Pons (tissue), 1 donor: Measurements from ENCODE around the gene SOWAHA.

Experiments
- DNase-seq: peaks from one replicate; pipeline ENCODE4 v3.0.0-alpha.2; 2016; ENCODE audit warnings: low spot score

SOWAHA gene

GRCh38 chr5:132825834-132826391 lies 12.8 kb downstream of the SOWAHA start:
- DNase-seq = no peak

GRCh38 chr5:132826424-132827082 lies 13.5 kb downstream of the SOWAHA start:
- DNase-seq = no peak

- DNase-seq = no peak
Measured at GRCh38 chr5:132827943-132828673, 15.0 kb downstream of the SOWAHA start.

DNA sequence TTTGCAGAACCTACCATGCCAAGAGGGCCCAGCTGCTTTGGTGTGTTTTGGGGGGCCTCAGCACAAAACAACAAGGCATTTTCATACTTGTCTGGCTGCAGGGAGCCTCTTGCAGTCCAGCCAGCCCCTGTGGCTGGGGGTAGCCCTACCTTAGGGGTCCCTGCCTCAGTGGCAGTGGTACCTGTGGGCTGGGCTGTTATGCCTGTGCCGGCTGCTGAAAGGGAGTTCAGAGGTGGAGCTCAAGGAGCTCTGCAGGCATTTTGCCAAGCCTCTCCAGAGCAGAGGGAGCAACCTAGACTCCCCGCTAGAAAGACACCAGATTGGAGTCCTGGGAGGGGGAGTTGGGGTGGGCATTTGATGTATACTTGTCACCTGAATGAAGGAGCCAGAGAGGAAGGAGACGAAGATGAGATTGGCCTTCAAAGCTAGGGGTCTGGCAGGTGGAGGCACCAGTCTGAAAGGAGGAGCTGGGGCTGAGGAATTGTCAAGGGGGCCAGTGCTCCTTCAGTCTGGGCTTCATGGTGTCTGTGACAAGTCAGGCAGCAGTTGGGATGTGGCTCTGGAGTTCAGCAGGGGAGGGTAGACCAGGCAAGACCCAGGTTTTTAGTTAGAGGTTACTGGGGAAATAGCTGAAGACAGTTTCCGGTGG lies 15.9 kb downstream of the SOWAHA start:
- no peak for DNase-seq

DNA sequence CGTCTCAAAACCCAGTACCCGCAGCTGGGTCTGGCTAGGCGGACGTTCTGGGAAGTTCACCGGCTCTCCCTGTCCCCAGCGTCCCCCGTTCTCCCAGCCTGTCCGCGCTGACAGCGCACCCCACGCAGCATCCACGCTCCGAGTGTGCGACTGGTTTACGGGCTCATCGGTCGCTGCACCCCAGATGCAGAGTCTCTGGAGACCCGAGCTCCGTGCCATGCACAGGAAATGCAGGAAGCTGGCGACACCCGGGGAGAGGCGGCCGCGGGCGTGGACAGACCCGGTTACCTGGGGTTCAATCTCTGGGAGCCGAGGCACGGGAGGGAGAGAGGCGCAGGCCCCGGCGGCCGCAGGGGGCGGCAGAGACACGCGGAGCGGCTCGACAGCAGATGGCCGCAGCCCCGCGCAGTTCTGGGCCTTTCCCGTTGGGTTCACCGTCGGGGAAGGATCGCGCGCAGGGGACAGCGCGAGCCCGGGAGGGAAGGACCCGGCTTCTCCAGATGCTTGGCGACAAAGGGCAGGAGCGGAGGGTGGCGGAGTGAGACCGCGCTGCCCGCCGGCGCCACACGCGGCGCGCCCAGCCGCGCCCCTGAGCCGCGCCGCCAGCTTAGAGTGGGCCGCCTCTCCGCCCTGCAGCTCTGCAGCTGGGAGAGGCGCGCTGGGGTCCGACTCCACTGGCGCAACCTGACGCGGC lies 16.8 kb downstream of the SOWAHA start:
- no peak for DNase-seq

GRCh38 chr5:132830436-132831094 lies 17.5 kb downstream of the SOWAHA start, which contains the start of gene SHROOM1:
Gene SHROOM1, minus strand, starts transcription at chr5:132830647. Its CDS starts 4,507 bp downstream, at chr5:132826140.
- no peak for DNase-seq

DNA sequence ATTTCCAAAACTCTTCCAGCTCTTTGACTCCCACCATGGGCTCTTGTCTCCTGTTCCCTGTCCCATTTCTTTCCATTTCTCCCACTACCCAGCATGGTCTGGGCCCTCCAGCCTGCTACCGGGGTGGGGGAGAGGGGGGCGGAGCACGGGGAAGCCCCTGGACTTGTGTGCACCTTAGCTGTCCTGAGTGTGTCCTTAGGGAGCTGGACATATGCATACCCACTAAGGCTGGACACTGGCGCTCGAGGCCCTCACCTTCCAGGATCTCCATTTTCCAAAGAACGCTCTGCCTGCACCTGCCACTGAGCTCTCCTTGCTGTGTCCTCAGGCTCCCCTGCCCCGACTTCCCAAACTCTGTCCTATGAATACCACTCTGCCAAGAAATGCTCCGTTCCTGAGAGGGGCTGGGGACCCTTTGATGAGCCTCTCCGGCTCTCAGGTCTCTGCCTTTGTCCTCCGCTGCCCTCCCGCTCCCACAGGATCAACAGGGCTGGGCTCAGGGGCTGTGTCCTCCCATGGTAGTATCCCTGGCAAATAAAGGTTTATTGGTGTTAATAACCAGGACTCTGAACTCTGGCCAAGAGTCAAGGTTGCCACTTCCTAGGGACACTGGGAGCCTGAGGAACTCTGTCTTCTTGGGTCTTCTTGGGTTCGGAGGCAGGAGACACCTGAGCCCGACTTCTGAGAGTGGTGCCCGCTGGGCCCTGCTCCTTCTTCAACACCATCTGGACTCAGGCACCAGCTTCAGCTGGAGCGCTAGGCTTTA lies 18.2 kb downstream of the SOWAHA start:
- DNase-seq = no peak

DNA sequence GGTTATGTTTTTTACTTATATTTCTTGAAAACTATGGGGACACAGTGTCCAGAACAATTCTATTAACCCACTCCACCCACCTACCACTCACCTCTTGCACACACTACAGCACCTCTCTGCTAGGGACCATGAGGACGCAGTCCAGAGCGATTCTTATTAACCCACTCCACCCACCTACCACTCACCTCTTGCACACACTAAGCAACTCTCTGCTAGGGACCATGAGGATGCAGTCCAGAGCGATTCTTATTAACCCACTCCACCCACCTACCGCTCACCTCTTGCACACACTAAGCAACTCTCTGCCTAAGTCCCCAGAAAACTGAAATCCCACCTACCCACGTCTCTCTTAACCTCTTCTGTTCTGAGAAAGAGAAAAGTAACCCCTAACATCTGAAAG lies 19.5 kb downstream of the SOWAHA start:
- no peak for DNase-seq

DNA sequence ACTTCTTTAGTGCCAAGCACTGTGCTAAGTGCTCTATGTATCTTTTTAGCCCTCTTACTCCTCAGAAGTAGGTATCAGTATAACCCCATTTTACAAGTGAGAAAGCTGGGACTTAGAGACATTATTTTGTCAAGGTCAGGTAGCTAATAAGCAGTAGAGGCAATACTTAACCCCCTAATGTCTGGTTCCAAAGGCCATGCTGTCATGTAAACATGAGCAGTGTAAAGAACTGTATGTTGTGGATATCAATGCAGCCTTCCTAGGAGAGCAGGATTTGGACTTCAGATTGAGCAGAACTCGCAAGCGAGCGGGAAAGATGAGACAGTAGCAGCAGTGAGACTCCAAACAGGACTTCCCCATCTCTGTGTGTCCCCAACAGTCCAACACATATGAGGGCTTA lies 21.0 kb downstream of the SOWAHA start:
- no peak for DNase-seq

- no peak for DNase-seq
Measured at GRCh38 chr5:132836852-132837251, 23.8 kb downstream of the SOWAHA start.

GRCh38 chr5:132837868-132838267 lies 24.8 kb downstream of the SOWAHA start:
- no peak for DNase-seq

DNA sequence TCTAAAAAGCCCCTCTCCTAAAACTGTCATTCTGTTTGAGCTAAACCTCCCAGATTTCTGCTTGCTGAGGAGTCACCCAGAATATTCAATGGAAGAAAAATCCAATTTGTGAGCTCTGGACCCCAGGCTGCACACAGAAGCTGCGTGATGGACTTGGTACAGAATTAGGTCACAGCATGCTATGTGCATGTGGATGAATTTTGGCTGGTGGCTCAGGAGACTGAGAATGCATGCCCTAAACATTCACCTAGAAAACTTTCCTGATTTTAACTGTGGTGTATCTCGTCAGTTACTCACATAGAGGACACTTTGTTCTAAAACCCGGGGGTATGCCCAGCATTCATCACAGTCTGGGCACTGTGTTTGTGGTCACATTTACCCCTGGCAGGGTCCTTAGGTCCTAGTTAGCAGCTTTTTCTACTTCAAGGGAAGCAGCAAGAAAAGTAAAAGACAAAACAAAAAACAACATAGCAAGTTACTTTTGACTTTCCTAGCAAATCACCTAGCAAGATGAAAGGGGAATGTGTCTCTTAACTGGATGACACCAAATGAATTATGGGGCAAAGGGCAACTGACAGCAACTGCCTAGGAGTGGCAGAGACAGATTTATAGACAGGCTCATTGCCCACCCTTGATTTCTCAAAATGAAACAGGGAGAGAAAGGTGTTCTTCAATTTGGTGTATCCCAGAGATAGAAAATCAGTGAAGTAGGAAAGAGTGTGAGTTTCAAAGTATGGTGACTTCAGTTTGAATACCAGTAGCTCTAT lies 25.6 kb downstream of the SOWAHA start:
- DNase-seq = no peak

DNA sequence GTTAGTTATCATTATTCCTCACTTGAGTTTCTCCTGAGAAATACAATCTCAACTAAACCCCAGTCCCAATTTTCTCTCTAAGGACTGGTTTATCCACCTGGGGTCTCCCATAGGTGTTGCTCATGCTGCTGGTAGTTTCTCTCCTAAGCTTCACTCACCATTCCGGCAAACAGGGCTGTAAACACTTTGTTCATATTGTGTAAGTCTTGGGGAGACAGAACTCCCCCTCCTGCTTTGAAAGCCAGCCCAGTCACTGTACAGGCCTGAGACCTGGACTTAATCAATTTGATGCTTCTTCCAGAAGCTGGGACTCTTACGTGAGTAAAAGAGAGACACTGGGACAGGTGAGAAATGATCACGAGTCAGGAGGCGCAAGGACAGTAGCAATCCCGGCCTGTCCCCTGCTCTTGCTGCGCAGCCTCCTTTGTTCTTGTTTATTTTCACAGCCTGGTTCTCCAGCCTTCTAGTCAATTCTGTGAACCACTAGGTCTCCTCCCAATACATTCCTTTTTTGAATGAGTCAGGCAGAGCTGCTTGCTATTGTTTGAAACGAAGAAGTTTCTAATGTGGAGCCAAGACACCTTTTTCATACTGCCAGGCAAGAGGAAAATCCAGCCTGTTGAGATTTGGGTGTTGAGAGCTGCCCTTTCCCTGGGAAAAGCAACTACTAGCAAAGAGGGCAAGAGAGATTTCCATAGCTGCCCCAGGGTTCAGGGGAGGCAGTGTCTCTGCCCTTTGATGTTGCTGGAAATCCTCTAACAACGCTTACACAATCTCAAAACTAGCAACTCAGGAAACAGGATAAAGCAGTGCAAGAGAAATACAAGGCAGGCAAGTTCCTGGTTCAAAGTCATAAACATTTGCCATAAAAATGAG lies 26.6 kb downstream of the SOWAHA start:
- DNase-seq = no peak

GRCh38 chr5:132840313-132840712 lies 27.2 kb downstream of the SOWAHA start:
- DNase-seq = no peak

DNA sequence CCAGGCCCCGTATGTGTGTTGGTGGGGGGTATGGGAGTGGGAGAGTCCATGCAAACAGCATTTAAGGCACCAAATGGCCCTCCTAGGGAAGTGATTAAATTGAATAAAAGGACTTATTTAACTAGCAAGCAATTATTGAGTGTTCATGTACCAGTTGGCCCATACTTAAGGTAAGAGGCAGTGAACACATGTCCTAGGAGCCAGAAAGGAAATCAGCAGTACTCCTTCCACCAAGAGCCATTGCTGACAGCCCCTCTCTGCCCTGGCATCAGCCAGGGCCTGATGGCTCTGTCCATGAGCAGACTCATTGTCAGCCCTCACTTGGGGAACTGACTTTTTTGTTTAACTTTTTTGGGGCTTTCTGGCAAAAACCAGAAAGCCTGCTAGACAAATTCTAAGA lies 27.8 kb downstream of the SOWAHA start:
- no peak for DNase-seq

DNA sequence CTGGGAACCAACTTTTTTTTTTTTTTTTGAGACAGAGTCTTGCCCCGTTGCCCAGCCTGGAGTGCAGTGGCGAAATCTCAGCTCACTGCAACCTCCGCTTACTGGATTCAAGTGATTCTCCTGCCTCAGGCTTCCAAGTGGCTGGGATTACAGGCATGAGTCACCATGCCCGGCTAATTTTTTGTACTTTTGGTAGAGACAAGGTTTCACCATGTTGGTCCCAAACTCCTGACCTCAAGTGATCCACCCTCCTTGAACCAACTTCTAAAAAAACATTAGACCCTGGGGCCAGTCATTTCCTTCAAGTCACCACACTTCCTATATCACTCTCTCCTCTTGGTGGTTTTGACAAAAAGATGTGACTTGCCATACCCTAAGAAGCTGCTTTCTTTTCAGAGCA lies 28.2 kb downstream of the SOWAHA start:
- DNase-seq = no peak

DNA sequence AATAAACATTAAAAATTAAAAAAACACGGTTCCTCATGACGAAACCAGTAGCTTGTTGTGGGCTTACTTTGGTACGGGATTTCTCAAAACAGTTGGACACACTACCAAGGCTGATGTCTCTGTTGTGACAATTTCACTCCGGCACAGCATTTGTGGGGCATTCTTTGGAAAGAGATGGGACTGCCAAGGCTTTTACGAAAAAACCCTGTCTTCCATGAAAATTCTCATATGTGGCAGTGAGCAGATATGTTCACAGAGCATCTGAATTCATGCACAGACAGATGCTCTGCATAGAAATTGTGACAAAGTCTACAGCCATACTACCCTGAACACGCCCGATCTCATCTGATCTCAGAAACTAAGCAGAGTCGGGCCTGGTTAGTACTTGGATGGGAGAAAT lies 35.2 kb downstream of the SOWAHA start:
- DNase-seq = no peak

DNA sequence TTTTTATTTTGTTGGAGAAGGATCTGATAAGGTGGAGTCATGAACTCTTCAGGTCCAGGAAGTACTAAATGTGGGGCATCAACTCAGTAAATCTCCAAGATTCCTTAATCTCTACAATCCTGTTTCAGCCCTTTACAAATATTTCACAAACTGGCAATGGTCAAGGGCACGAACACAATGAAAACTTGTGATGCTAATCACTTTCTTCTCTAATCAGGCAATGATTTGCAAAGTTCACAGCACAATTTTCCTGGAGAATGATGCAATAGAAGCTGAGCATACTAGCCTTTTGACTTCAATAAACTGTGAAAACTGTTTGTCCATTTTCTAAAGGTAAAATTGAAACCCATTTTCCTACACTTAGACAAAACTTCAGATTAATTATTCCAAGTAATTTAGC lies 36.2 kb downstream of the SOWAHA start:
- no peak for DNase-seq

DNA sequence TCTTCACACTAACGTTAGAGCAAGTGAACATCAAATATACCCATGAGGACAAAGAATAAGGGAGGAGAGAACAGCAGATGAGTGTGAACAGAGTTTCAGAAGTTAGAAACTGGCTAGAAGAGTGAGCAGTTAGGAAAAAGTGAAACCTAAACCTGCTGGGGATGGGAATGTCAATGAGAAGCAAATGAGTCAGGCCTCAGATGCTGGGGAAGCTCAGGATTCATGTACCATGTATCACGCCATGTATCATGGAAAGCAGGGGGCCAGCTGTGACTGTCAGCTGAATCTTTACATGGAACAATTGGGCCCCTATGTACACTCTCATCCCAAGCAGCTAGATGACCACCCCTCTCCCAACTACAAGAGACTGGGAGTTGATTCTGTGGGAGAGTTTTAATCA lies 37.0 kb downstream of the SOWAHA start:
- DNase-seq = no peak
